SK-N-SH treated with all-trans-retinoic acid at 6 μM for 48 hours (cell line): ENCODE results near the gene DGUOK.
"Not testable (repeated sequence)": the region's sequence is repeated elsewhere in the genome, so short reads cannot be mapped to it uniquely, and the experiment has no call there.

Experiments used
- ATAC-seq: fragments of 200-7000 bp; cut with Tn5 transposase; 3 replicates; pipeline ENCODE4 v1.9.1; 2020; ENCODE audit warnings: mild to moderate bottlenecking, moderate library complexity
- BACH2 ChIP-seq: fragments of 250-450 bp; sonication (Bioruptor Pico); IDR thresholded peaks from 2 replicates; pipeline ENCODE4 v1.9.0; 2021; ENCODE audit warnings: mild to moderate bottlenecking, borderline replicate concordance
- CREB5 ChIP-seq: fragments of 250-450 bp; sonication (Bioruptor Pico); IDR thresholded peaks from 2 replicates; pipeline ENCODE4 v1.5.1; 2020; ENCODE audit warnings: low read depth, mild to moderate bottlenecking, moderate library complexity
- CSRNP3 ChIP-seq: fragments of 250-450 bp; sonication (Bioruptor Pico); IDR thresholded peaks from 2 replicates; pipeline ENCODE4 v1.5.1; 2021; ENCODE audit warnings: mild to moderate bottlenecking, moderate library complexity
- ESRRG ChIP-seq: fragments of 250-450 bp; sonication (Bioruptor Pico); IDR thresholded peaks from 2 replicates; pipeline ENCODE4 v1.6.1; 2021; ENCODE audit warnings: mild to moderate bottlenecking
- GLIS3 ChIP-seq: fragments of 250-450 bp; sonication (Bioruptor Pico); IDR thresholded peaks from 2 replicates; pipeline ENCODE4 v1.5.0; 2020; ENCODE audit warnings: mild to moderate bottlenecking, moderate library complexity
- ISL1 ChIP-seq: fragments of 250-450 bp; sonication (Bioruptor Pico); IDR thresholded peaks from 2 replicates; pipeline ENCODE4 v2.1.2; 2022; ENCODE audit warnings: mild to moderate bottlenecking, moderate library complexity
- OSR1 ChIP-seq: fragments of 250-450 bp; sonication (Bioruptor Pico); IDR thresholded peaks from 2 replicates; pipeline ENCODE4 v1.8.0; 2022; ENCODE audit warnings: moderate library complexity, mild to moderate bottlenecking, inconsistent platforms
- PATZ1 ChIP-seq: fragments of 250-450 bp; sonication (Bioruptor Pico); IDR thresholded peaks from 2 replicates; pipeline ENCODE4 v1.8.0; 2020; ENCODE audit warnings: mild to moderate bottlenecking, moderate library complexity, borderline replicate concordance
- POU6F1 ChIP-seq: fragments of 250-450 bp; sonication (Bioruptor Pico); IDR thresholded peaks from 2 replicates; pipeline ENCODE4 v1.8.0; 2021; ENCODE audit warnings: low read depth, mild to moderate bottlenecking, moderate library complexity, borderline replicate concordance
- PPARA ChIP-seq: fragments of 250-450 bp; sonication (Bioruptor Pico); IDR thresholded peaks from 2 replicates; pipeline ENCODE4 v1.5.0; 2020; ENCODE audit warnings: mild to moderate bottlenecking, borderline replicate concordance
- RARB ChIP-seq: fragments of 250-450 bp; sonication (Bioruptor Pico); IDR thresholded peaks from 2 replicates; pipeline ENCODE4 v1.8.0; 2021; ENCODE audit warnings: mild to moderate bottlenecking, moderate library complexity
- SNAI2 ChIP-seq: fragments of 250-450 bp; sonication (Bioruptor Pico); IDR thresholded peaks from 2 replicates; pipeline ENCODE4 v1.5.0; 2020; ENCODE audit warnings: mild to moderate bottlenecking, moderate library complexity
- TCF4 ChIP-seq: fragments of 250-450 bp; sonication (Bioruptor Pico); IDR thresholded peaks from 2 replicates; pipeline ENCODE4 v1.8.0; 2021; ENCODE audit warnings: mild to moderate bottlenecking, moderate library complexity, borderline replicate concordance
- TOX ChIP-seq: fragments of 250-450 bp; sonication (Bioruptor Pico); IDR thresholded peaks from 2 replicates; pipeline ENCODE4 v1.8.0; 2021; ENCODE audit warnings: mild to moderate bottlenecking, moderate library complexity, borderline replicate concordance
- TSHZ2 ChIP-seq: fragments of 250-450 bp; sonication (Bioruptor Pico); IDR thresholded peaks from 2 replicates; pipeline ENCODE4 v1.5.0; 2020; ENCODE audit warnings: mild to moderate bottlenecking, moderate library complexity
- ZC3H10 ChIP-seq: fragments of 250-450 bp; sonication (Bioruptor Pico); IDR thresholded peaks from 2 replicates; pipeline ENCODE4 v1.5.1; 2021; ENCODE audit warnings: mild to moderate bottlenecking, moderate library complexity
- ZFP3 ChIP-seq: fragments of 250-450 bp; sonication (Bioruptor Pico); IDR thresholded peaks from 2 replicates; pipeline ENCODE4 v1.5.0; 2020; ENCODE audit warnings: mild to moderate bottlenecking, moderate library complexity
- ZFP30 ChIP-seq: fragments of 450-650 bp; formaldehyde crosslinking; IDR thresholded peaks from 2 replicates; pipeline ENCODE4 v1.5.0; 2022; ENCODE audit warnings: mild to moderate bottlenecking, moderate library complexity
- ZNF70 ChIP-seq: fragments of 450-650 bp; formaldehyde crosslinking; IDR thresholded peaks from 2 replicates; pipeline ENCODE4 v1.5.0; 2020; ENCODE audit warnings: mild to moderate bottlenecking, moderate library complexity

DGUOK gene

GRCh38 chr2:73902284-73902683 lies 24.4 kb upstream of the DGUOK start:
- TF ChIP-seq BACH2 (CRISPR knock-in tag) (no peak), OSR1 (no peak), ESRRG (CRISPR knock-in tag) (no peak), ZFP3 (CRISPR knock-in tag) (no peak), RARB (no peak), TOX (CRISPR knock-in tag) (no peak), GLIS3 (CRISPR knock-in tag) (no peak), CREB5 (CRISPR knock-in tag) (no peak), SNAI2 (CRISPR knock-in tag) (no peak), PPARA (CRISPR knock-in tag) (no peak), TSHZ2 (CRISPR knock-in tag) (no peak), POU6F1 (CRISPR knock-in tag) (no peak)
- TF ChIP-seq, all 23 proteins: peak for 0
- no peak for ATAC-seq

GRCh38 chr2:73903313-73903712 lies 23.4 kb upstream of the DGUOK start:
- TF ChIP-seq ISL1 (CRISPR knock-in tag): no peak
- TF ChIP-seq ESRRG (CRISPR knock-in tag): no peak
- no peak for TF ChIP-seq TCF4 (CRISPR knock-in tag)
- no peak for TF ChIP-seq CSRNP3 (CRISPR knock-in tag)
- no peak for TF ChIP-seq ZFP3 (CRISPR knock-in tag)
- no peak for TF ChIP-seq PATZ1
- no peak for TF ChIP-seq GLIS3 (CRISPR knock-in tag)
- TF ChIP-seq ZNF70 (CRISPR knock-in tag): no peak
- TF ChIP-seq TSHZ2 (CRISPR knock-in tag): no peak
- no peak for TF ChIP-seq ZFP30 (CRISPR knock-in tag)
- no peak for TF ChIP-seq OSR1
- no peak for TF ChIP-seq ZC3H10 (CRISPR knock-in tag)
- TF ChIP-seq, all 23 proteins: peak for 0
- ATAC-seq: no peak

GRCh38 chr2:73903949-73904613 lies 22.6 kb upstream of the DGUOK start:
- not testable (repeated sequence) for ATAC-seq
